GM12891 (cell line): Measurements from ENCODE around the gene SPTBN1.

ENCODE experiments used
- POLR2A ChIP-seq: IDR thresholded peaks from 2 replicates; pipeline ENCODE4 v1.6.1; 2011; ENCODE audit warnings: low read depth, low read length, control low read depth
- POLR2AphosphoS5 ChIP-seq: IDR thresholded peaks from 2 replicates; pipeline ENCODE4 v1.6.1; 2011; ENCODE audit warnings: low read depth, low read length, control low read depth
- TAF1 ChIP-seq: IDR thresholded peaks from 2 replicates; pipeline ENCODE4 v1.6.1; 2011; ENCODE audit warnings: low read depth, low read length, control low read depth

GRCh38 chr2:54575379-54575888 is 119.3 kb downstream of the SPTBN1 start:
- no peak for TF ChIP-seq POLR2A
- no peak for TF ChIP-seq TAF1
- no peak for TF ChIP-seq POLR2AphosphoS5
